ENCODE measurements around the gene BSPH1. TPM values are rescaled to one million over a fixed set of nuclear protein-coding genes. Genes with fewer than 3 reads are reported as not detected.

BSPH1 gene
- polyA plus RNA-seq, 1 donor from 2014 or later = not detected

GRCh38 chr19:48033604-48034003 lies 41.6 kb upstream of the BSPH1 start:
- Histone ChIP-seq H3K4me3 (ENCODE audit: low read length) (no peak overlapping the region), H4K20me1 (ENCODE audit: insufficient read depth) (no peaks in the 10 kb centered on the region), H3K9me2 (ENCODE audit: insufficient read depth, low read length) (no peaks in the 10 kb centered on the region), H3K9me3 (ENCODE audit: low read length) (no peaks in the 10 kb centered on the region), H3K79me2 (replicated peaks; ENCODE audit: insufficient read depth, low read length) (no peaks in the 10 kb centered on the region), H3K27ac (ENCODE audit: low read length) (no peak overlapping the region), H2AFZ (ENCODE audit: low read depth, low read length) (no peak overlapping the region), H3K4me2 (ENCODE audit: low read length) (no peak overlapping the region), H3F3A (ENCODE audit: insufficient read depth, low read length, poor library complexity, severe bottlenecking) (no peaks in the 10 kb centered on the region), H3K9ac (ENCODE audit: low read length) (no peak overlapping the region), H3K36me3 (ENCODE audit: insufficient read depth, low read length) (no peaks in the 10 kb centered on the region), H3K27me3 (ENCODE audit: insufficient read depth, low read depth, low read length) (no peaks in the 10 kb centered on the region)
- TF ChIP-seq EP300 (conservative IDR thresholded peaks at IDR 0.05; ENCODE audit: poor library complexity, severe bottlenecking) = no peak
- TF ChIP-seq TAF1 (IDR thresholded peaks at IDR 0.05; ENCODE audit: low read depth) = no peak
- no peak for TF ChIP-seq REST (IDR thresholded peaks at IDR 0.05; ENCODE audit: borderline replicate concordance)
- TF ChIP-seq MXI1 (conservative IDR thresholded peaks at IDR 0.05; ENCODE audit: poor library complexity, severe bottlenecking) = no peak
- no peak for TF ChIP-seq RAD21 (conservative IDR thresholded peaks at IDR 0.05)
- no peak for TF ChIP-seq EZH2 (IDR thresholded peaks at IDR 0.05; ENCODE audit: borderline replicate concordance, insufficient read depth, low read length, poor library complexity, severe bottlenecking)
- TF ChIP-seq CTCF (IDR thresholded peaks at IDR 0.05; ENCODE audit: poor library complexity, severe bottlenecking) = no peak
- TF ChIP-seq POLR2AphosphoS5 (IDR thresholded peaks at IDR 0.05) = no peak
- no peak for TF ChIP-seq SMC3 (conservative IDR thresholded peaks at IDR 0.05; ENCODE audit: poor library complexity)

- TF ChIP-seq TAF1 (IDR thresholded peaks at IDR 0.05; ENCODE audit: low read depth) (no peak), EZH2 (IDR thresholded peaks at IDR 0.05; ENCODE audit: borderline replicate concordance, insufficient read depth, low read length, poor library complexity, severe bottlenecking) (no peak), EP300 (conservative IDR thresholded peaks at IDR 0.05; ENCODE audit: poor library complexity, severe bottlenecking) (no peak), MXI1 (conservative IDR thresholded peaks at IDR 0.05; ENCODE audit: poor library complexity, severe bottlenecking) (no peak), RAD21 (conservative IDR thresholded peaks at IDR 0.05) (no peak), CTCF (IDR thresholded peaks at IDR 0.05; ENCODE audit: poor library complexity, severe bottlenecking) (no peak), SMC3 (conservative IDR thresholded peaks at IDR 0.05; ENCODE audit: poor library complexity) (no peak), REST (IDR thresholded peaks at IDR 0.05; ENCODE audit: borderline replicate concordance) (no peak), POLR2AphosphoS5 (IDR thresholded peaks at IDR 0.05) (no peak)
- Histone ChIP-seq H4K20me1 (ENCODE audit: insufficient read depth) (no peaks in the 10 kb centered on the region), H3F3A (ENCODE audit: insufficient read depth, low read length, poor library complexity, severe bottlenecking) (no peaks in the 10 kb centered on the region), H3K9ac (ENCODE audit: low read length) (no peak overlapping the region), H3K9me3 (ENCODE audit: low read length) (no peaks in the 10 kb centered on the region), H3K79me2 (replicated peaks; ENCODE audit: insufficient read depth, low read length) (no peaks in the 10 kb centered on the region), H3K27me3 (ENCODE audit: insufficient read depth, low read depth, low read length) (no peaks in the 10 kb centered on the region), H2AFZ (ENCODE audit: low read depth, low read length) (no peak overlapping the region), H3K4me3 (ENCODE audit: low read length) (no peak overlapping the region), H3K4me2 (ENCODE audit: low read length) (no peak overlapping the region), H3K27ac (ENCODE audit: low read length) (no peak overlapping the region), H3K36me3 (ENCODE audit: insufficient read depth, low read length) (no peaks in the 10 kb centered on the region), H3K9me2 (ENCODE audit: insufficient read depth, low read length) (no peaks in the 10 kb centered on the region)
Measured at GRCh38 chr19:48030073-48030472, 38.1 kb upstream of the BSPH1 start.

All from neural cell (in vitro differentiated cells).